Activated T-cell treated with anti-CD3 and anti-CD28 coated beads, Interleukin-2, amount 50 U/mL, for 1 hour (primary cell): ENCODE results near the gene STXBP4.
A peak's percentile ranks its signal among the peaks of the same experiment; 100 is the strongest.

ENCODE experiments used
- DNase-seq: peaks from one replicate; pipeline ENCODE4 v3.0.0-alpha.2; 2020

The STXBP4 gene

GRCh38 chr17:54972406-54973138, 4.0 kb downstream of the STXBP4 start:
- no peak for DNase-seq

- no peak for DNase-seq
These were observed 6.2 kb downstream of the STXBP4 start for GRCh38 chr17:54974759-54975158.

- no peak for DNase-seq
These were observed 7.8 kb downstream of the STXBP4 start for GRCh38 chr17:54976316-54976715.

- no peak for DNase-seq
These were observed 9.2 kb downstream of the STXBP4 start for GRCh38 chr17:54977744-54978143.

GRCh38 chr17:54979657-54980056, 11.1 kb downstream of the STXBP4 start:
- no peak for DNase-seq

- no peak for DNase-seq
These were observed 11.8 kb downstream of the STXBP4 start for GRCh38 chr17:54980375-54980774.

GRCh38 chr17:54982399-54982798, 13.8 kb downstream of the STXBP4 start:
- no peak for DNase-seq

GRCh38 chr17:54983260-54983659, 14.7 kb downstream of the STXBP4 start:
- no peak for DNase-seq

- no peak for DNase-seq
These were observed 16.9 kb downstream of the STXBP4 start for GRCh38 chr17:54985476-54985875.

GRCh38 chr17:54990118-54990517, 21.6 kb downstream of the STXBP4 start:
- no peak for DNase-seq

GRCh38 chr17:54991567-54991966, 23.0 kb downstream of the STXBP4 start:
- DNase-seq: no peak

GRCh38 chr17:54992797-54993639, 24.5 kb downstream of the STXBP4 start:
- peak; percentile 24 for DNase-seq

GRCh38 chr17:54996441-54996840, 27.9 kb downstream of the STXBP4 start:
- DNase-seq: no peak

- no peak for DNase-seq
These were observed 33.9 kb downstream of the STXBP4 start for GRCh38 chr17:55002458-55002857.

GRCh38 chr17:55004484-55004883, 35.9 kb downstream of the STXBP4 start:
- DNase-seq: no peak

GRCh38 chr17:55005520-55005919, 37.0 kb downstream of the STXBP4 start:
- DNase-seq: no peak

GRCh38 chr17:55023626-55024025, 55.1 kb downstream of the STXBP4 start:
- no peak for DNase-seq

- no peak for DNase-seq
These were observed 69.3 kb downstream of the STXBP4 start for GRCh38 chr17:55037828-55038227.

GRCh38 chr17:55038291-55038690, 69.7 kb downstream of the STXBP4 start:
- DNase-seq: no peak

- no peak for DNase-seq
These were observed 72.0 kb downstream of the STXBP4 start for GRCh38 chr17:55040611-55041010.

- no peak for DNase-seq
These were observed 85.3 kb downstream of the STXBP4 start for GRCh38 chr17:55053855-55054254.

- no peak for DNase-seq
These were observed 85.9 kb downstream of the STXBP4 start for GRCh38 chr17:55054429-55054828.

- DNase-seq: no peak
These were observed 88.0 kb downstream of the STXBP4 start for GRCh38 chr17:55056526-55056925.

GRCh38 chr17:55057184-55057583, 88.6 kb downstream of the STXBP4 start:
- no peak for DNase-seq
